Tibial artery (tissue), 4 donors: ENCODE measurements around the gene BEND7.

Source experiments
- DNase-seq, 2 donors: peaks; one replicate each; pipeline ENCODE4 v3.0.0-alpha.2; 2019
- H3K27ac ChIP-seq, 2 donors: fragments of 200-600 bp; sonication (generic) in 1 of 2; 1 replicate in 1 of 2; 2 replicates in 1 of 2; pipeline ENCODE4 v1.5.1; 2018 to 2019; ENCODE audit warnings: mild to moderate bottlenecking in 1 of 2
- H3K27me3 ChIP-seq, 2 donors: fragments of 200-600 bp; sonication (generic) in 1 of 2; one replicate each; pipeline versions ENCODE4 v1.5.1 to v1.6.0; 2016 to 2019
- H3K36me3 ChIP-seq, 3 donors: fragments of 200-600 bp; sonication (generic) in 2 of 3; one replicate each; pipeline ENCODE4 v1.5.1; 2016 to 2019; ENCODE audit warnings: mild to moderate bottlenecking in 2 of 3
- H3K4me1 ChIP-seq, 4 donors: fragments of 200-600 bp; sonication (generic) in 2 of 4; 1 replicate in 3 of 4; 2 replicates in 1 of 4; pipeline ENCODE4 v1.5.1; 2016 to 2019
- H3K4me3 ChIP-seq, 2 donors: fragments of 200-600 bp; sonication (generic) in 1 of 2; 1 replicate in 1 of 2; 2 replicates in 1 of 2; pipeline ENCODE4 v1.5.1; 2018 to 2019; ENCODE audit warnings: mild to moderate bottlenecking in 2 of 2
- H3K9me3 ChIP-seq, 3 donors: fragments of 200-600 bp; sonication (generic) in 1 of 3; one replicate each; pipeline ENCODE4 v1.5.1; 2016 to 2019
- CTCF ChIP-seq, 2 experiments: fragments of 200-600 bp in 1 of 2; fragments of 450-650 bp in 1 of 2; IDR thresholded peaks; one replicate each; pipeline ENCODE4 v1.5.1; 2017 to 2019; ENCODE audit warnings: antibody characterized with exemption in 2 of 2, mild to moderate bottlenecking in 1 of 2, moderate library complexity in 1 of 2
- intact Hi-C: fragments of 100-400 bp; cut with DNase I; formaldehyde crosslinking; loops from one replicate; pipeline ENCODE4 v1.15.0; 2023; ENCODE audit warnings: low total_unique reads

Gene BEND7

GRCh38 chr10:13420532-13421307 is 108.1 kb downstream of the BEND7 start:
- TF ChIP-seq CTCF (IDR thresholded peaks at IDR 0.05): no peak
- DNase-seq: no peak
- peaks cover 0 to 3% (median 0%) of the 10 kb centered on the region in 3 donors for H3K9me3 ChIP-seq
- H3K4me1 ChIP-seq: no peaks in the 10 kb centered on the region
- H3K27me3 ChIP-seq: peaks cover 0 to 15% of the 10 kb centered on the region in 2 donors
- H3K4me3 ChIP-seq: no peak overlapping the region
- intact Hi-C loops: no loop called here
- no peak overlapping the region for H3K27ac ChIP-seq
- H3K36me3 ChIP-seq: no peaks in the 10 kb centered on the region

DNA sequence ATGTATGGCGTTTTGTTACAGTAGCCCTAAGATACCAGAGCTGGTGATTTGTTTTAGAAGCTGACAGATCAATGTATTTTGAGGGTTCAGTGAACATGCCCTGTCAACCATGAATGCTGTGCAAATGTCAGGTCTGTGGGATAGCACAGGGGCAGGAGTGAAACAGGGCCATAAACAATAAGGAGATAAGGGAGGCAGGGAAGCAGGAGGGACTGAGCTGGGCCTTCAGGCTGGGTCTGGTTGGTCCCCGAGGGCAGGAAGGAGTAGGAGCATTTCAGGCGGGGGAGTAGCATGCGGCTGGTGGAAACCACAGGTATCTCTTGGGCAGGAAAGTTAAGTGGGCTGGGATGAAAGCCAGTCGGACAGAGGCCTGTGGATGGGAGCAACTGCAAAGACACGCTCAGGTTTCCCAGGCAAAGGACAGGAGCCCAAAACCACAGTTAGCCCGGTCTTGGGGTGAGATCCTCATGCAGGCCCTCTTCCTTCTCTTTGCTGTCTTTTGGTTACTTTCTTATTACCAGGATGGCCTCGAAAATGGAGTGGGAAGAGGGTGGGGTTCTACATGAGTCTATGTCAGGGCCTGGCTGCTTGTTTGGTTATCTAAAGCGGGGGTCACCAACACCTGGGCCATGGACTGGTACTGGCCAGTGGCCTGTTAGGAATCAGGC is 111.2 kb downstream of the BEND7 start:
- no peak overlapping the region for H3K27ac ChIP-seq
- intact Hi-C loops: no loop called here

DNA sequence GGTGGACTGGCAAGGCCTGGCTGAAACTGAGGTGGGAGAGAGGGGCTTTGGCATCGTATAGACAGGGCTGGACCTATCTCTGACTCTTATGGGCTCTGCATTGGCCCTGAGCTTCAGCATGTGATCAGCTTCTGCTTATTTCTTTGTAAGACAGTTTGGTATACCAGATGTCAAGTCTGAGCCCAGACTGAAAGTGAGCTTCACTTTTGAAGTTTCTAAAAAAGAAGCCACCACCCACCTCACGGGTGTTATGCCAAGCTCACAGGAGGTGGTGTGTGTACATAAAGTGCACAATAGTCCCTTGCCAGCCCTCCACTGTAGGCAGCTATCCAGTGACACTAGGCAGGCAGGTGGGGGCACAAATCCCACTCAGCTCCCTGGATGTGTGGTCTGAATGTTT is 112.1 kb downstream of the BEND7 start:
- Histone ChIP-seq H3K27me3 (peaks cover 0 to 9% of the 10 kb centered on the region in 2 donors), H3K36me3 (no peaks in the 10 kb centered on the region), H3K27ac (no peak overlapping the region), H3K4me1 (no peaks in the 10 kb centered on the region), H3K4me3 (no peak overlapping the region), H3K9me3 (peaks cover 0 to 9% (median 8%) of the 10 kb centered on the region in 3 donors)
- intact Hi-C loops: no loop called here
- DNase-seq: no peak
- no peak for TF ChIP-seq CTCF (IDR thresholded peaks at IDR 0.05)

More for the DNA sequence above, 111.2 kb downstream of the BEND7 start:
- H3K36me3 ChIP-seq: no peaks in the 10 kb centered on the region
- no peaks in the 10 kb centered on the region for H3K4me1 ChIP-seq
- H3K27me3 ChIP-seq: peaks cover 0 to 9% of the 10 kb centered on the region in 2 donors
- no peak overlapping the region for H3K4me3 ChIP-seq
- no peak for DNase-seq
- no peak for TF ChIP-seq CTCF (IDR thresholded peaks at IDR 0.05)
- H3K9me3 ChIP-seq: peaks cover 0 to 9% (median 8%) of the 10 kb centered on the region in 3 donors

DNA sequence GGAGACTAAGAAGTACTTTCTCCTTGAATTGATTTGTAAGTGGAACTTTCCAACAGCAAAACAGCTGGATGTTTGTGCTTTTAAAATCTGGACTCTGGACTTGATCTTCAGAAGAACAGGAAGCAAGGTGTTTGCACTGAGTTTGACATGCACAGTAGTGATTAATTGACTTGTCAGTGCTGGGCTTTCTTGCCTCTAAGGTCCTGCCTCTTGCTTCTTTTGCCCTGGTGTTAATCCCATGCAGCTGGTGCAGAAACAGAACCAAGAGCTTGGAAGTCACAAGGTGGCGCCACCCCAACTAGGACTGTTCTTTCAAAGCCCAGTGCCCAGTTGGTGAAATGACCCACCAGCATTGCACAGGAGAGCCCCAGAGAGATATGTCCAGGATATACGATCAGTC is 114.0 kb downstream of the BEND7 start:
- Histone ChIP-seq H3K27ac (no peak overlapping the region), H3K9me3 (peaks cover 0 to 9% (median 8%) of the 10 kb centered on the region in 3 donors), H3K4me3 (no peak overlapping the region), H3K27me3 (peaks cover 0 to 9% of the 10 kb centered on the region in 2 donors), H3K36me3 (no peaks in the 10 kb centered on the region), H3K4me1 (no peaks in the 10 kb centered on the region)
- intact Hi-C loops: no loop called here
- no peak for DNase-seq
- no peak for TF ChIP-seq CTCF (IDR thresholded peaks at IDR 0.05)

GRCh38 chr10:13414137-13414536 is 114.7 kb downstream of the BEND7 start:
- intact Hi-C loops: no loop called here
- DNase-seq: no peak
- Histone ChIP-seq H3K36me3 (no peaks in the 10 kb centered on the region), H3K4me1 (no peaks in the 10 kb centered on the region), H3K27ac (no peak overlapping the region), H3K27me3 (peaks cover 0 to 9% of the 10 kb centered on the region in 2 donors), H3K4me3 (no peak overlapping the region), H3K9me3 (peaks cover 0 to 9% (median 8%) of the 10 kb centered on the region in 3 donors)
- TF ChIP-seq CTCF (IDR thresholded peaks at IDR 0.05): no peak
